ENCODE measurements around the gene CROCC2.

The CROCC2 gene

DNA sequence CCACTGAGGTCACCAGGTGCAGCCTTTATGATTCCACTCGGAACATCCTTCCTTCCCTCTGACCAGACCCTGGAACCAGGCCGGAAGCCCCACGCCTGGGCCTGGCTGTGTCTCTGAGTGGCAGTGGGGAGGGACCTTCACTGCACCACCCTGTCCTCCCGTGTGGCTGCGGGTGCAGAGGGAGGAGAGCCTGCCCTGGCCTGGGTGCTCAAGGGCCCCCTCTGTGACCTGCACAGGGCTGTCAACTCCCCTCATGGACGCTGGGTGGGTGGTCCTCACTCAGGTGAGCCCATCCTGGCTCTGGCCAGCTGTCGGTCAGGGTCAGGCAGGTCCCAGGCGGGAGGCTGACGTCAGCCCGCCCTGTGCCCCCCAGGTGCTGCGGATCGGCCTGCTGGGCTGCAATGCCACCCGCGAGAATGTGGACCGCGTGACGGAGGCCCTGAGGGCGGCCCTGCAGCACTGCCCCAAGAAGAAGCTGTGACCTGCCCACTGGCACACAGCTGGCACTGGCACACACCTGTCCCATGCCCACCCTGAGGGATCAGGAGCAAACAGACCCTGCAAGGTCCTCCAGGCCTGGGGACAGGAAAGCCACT, 27.7 kb upstream of the CROCC2 start:
- TF ChIP-seq, protein P1, sequence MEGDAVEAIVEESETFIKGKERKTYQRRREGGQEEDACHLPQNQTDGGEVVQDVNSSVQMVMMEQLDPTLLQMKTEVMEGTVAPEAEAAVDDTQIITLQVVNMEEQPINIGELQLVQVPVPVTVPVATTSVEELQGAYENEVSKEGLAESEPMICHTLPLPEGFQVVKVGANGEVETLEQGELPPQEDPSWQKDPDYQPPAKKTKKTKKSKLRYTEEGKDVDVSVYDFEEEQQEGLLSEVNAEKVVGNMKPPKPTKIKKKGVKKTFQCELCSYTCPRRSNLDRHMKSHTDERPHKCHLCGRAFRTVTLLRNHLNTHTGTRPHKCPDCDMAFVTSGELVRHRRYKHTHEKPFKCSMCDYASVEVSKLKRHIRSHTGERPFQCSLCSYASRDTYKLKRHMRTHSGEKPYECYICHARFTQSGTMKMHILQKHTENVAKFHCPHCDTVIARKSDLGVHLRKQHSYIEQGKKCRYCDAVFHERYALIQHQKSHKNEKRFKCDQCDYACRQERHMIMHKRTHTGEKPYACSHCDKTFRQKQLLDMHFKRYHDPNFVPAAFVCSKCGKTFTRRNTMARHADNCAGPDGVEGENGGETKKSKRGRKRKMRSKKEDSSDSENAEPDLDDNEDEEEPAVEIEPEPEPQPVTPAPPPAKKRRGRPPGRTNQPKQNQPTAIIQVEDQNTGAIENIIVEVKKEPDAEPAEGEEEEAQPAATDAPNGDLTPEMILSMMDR (IDR thresholded peaks at IDR 0.05) = no peak

DNA sequence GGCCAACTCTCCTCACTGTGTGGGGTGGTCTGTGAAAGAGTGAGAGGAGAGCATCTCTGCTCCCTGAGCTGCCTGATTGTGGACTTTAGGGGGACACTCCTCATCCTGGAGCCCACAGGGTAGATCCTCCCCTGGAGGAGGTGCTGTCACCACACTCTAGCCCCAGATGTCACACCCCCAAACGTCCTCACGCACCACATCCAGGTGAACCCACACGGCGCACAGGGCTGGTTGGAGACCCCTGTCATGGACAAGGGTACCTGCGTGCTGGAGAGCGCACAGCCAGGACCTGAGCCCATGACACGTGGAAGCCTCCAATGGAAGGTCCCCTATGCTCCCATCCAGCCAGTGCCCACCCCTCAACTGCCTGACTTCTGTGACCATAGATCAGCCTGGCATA, 27.0 kb upstream of the CROCC2 start:
- TF ChIP-seq, protein P1 (IDR thresholded peaks at IDR 0.05) = no peak

DNA sequence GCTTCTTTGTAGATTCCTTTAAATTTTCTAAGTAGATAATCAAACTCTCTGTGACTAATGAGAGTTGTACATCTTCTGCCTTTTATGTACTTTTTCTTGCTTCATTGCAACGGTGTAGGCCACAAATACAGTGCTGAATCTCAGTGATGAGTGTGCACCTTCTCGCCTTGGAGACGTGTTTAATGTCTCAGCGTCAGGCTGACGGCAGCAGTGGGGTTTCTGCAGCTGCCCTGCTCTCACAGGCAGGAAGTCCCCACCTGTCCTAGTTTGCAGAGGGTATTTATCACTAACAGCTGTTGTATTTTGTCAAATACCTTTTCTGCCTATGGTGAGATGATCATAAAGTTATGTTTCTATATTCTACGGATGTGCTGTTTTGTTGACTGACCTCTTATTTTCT, 24.2 kb upstream of the CROCC2 start:
- TF ChIP-seq, protein P1 (IDR thresholded peaks at IDR 0.05) = no peak

DNA sequence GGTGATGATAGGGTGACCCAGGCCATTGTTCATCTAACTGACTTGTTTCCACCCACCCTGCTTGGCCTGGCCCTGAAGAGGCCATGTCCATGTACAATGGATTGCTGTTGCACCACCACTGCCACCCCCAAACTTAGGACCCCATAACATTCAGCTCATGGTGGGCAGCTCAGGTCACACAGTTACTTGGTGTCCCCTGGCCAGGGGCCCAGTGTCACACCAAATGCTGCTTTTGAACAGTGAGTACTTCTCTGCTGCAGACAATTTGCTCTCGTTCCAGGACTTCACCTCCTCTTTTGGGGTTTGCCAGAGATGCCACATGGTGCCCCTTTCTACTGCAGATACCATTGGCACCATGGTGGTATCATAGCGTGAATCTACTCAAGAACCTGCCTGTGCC, 21.9 kb upstream of the CROCC2 start:
- TF ChIP-seq, protein P1 (IDR thresholded peaks at IDR 0.05) = no peak

DNA sequence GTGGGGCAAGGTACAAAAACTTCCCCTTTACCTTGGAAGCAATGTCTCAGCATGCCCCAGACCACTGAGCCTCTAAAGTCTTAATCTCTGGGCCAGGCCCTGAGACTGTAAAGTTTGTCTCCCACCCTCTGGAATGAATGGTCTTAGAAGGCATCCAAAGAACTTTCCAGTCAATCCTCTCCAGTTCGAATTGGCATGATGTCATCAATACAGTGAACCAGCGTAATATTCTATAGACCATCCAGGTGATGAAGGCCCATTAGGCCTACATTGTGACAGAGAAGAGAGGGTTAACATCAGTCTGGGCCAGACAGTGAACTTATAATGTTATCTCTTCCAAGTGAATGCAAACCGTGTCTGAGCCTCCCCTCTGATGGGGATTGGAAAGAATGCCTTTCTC, 21.4 kb upstream of the CROCC2 start:
- TF ChIP-seq, protein P1 (IDR thresholded peaks at IDR 0.05) = no peak

DNA sequence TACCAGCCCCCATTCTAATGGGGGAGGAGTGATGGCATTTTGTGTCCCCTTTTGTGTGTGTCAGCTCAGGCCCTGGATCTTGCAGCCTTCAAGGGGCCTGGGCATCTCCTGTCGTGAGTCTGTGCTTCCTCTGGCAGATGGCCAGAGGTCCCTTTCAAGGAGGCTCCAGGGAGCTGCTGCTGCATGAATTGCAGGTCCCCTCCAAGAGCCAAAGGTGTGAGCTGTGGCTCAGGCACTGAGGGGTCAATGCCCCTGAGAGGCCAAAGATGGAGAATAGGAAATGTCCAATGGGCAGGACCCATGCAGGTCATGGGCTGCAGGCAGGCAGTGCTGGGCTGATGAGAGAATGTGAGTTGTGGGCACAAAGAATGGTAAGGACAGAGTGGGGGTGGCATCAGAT, 20.6 kb upstream of the CROCC2 start:
- TF ChIP-seq, protein P1 (IDR thresholded peaks at IDR 0.05) = no peak

DNA sequence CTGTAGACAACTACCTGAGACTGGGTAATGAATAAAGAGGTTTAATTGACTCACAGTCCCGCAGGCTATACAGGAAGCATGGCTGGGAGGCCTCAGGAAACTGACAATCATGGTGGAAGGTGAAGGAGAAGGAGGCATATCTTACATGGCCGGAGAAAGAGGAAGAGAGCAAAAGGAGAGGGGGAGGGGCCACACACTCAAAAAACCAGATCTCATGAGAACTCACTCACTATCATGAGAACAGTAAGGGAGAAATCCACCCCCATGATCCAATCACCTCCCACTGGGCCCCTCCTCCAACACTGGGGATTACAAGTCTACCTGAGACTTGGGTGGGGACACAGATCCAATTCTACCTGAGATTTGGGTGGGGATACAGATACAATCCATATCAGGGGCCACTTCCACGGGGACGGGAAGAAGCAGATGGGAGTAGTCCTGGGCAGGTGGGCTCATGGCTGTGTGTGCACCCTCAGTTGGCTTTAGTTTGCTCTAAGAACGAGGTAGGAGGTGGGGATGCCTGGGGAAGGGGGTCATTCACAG, 20.0 kb upstream of the CROCC2 start:
- TF ChIP-seq, protein P1 (IDR thresholded peaks at IDR 0.05) = no peak

Measured in LNCAP (cell line).